GM19025 (cell line): Measurements from ENCODE around the gene TRPM3.

Experiments used
- ATAC-seq: cut with Tn5 transposase; IDR thresholded peaks from one replicate; pipeline ENCODE4 v1.9.1; 2021; ENCODE audit warnings: mild to moderate bottlenecking, low read depth, moderate library complexity; ENCODE audit not compliant: unreplicated experiment

Gene TRPM3

DNA sequence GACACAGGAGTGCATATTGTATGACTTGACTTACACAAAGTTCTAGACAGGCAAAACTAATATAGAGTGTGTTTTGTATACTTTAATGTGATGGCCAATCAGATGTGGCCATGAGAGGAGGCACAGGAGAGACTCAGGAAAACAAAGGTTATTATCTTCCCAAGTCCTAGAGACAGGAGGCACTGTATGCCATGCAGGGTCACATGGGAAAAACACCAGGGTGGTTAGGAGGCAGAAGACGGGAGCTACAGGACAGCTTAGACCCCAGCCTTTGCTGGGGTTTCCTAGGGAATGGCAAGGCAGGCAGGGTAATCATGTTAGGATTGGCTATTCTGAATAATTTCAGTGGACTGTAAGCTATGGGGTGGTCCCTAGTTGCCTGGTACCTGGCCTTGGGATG, 16.2 kb downstream of the TRPM3 start:
- no peak for ATAC-seq

DNA sequence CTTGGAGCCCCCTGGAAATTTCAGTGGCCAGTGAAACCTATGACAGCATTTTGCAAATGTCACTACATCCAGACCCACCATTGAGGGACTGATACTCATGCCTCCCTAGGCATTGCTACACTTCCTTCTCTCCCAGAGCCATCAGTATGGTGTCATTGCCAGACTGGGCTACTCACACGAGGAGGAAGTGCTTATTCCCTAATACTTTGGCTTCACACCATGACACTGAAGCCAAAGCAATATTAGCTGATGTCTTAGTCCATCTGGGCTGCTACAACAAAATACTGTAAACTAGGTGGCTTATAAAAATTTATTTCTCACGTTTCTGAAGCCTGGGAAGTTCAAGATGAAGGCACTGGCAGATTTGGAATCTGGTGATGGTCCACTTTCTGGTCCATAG, 22.6 kb downstream of the TRPM3 start:
- no peak for ATAC-seq

DNA sequence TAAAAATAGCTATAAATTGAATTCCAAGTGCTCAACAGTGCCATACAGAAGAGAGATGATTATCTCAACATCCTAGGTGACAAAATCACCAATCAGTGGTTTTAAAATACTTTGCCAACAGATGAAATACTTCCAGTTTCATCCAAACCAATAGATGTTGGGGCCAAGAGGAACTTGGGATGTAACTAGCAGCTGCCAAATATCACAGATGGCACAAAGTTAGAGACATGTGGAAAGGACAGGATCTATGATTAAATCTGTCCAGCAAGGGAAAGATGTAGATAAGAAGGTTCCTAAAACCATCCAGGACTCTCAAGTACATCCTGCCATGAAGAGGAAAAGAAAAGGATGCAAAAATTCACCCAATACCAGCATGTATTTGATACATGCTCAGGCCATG, 23.8 kb downstream of the TRPM3 start:
- no peak for ATAC-seq

DNA sequence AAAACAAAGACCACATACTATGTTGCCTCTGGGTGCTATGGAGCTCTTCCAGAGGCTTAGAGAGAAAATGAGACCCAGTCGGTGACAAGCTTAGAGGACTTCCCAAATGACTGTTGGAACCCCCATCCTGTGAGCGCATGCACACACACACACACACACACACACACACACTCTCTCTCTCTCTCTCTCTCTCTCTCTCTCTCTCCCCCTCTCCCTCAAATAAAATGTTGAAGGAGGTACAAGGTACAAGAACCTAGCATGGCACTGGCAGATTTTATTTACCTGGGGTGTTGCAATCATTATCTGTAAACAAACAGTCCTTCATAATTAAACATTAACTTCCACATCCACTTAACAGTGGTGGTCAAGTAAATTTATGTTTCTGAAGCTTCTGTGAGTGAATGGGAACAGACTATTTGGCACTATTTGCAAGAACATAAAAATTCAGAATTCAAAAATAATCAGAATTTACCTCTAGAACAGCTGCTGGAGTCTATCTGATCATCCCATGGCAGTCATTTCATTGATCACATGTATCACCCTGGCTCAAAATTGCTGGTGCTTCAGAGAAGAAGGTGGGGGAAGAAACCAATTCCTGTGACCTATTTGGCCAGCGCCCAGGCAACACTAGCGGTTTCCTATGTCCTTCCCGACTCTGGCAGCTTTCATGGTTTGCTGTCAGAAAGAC, 24.9 kb downstream of the TRPM3 start:
- ATAC-seq, result no peak

DNA sequence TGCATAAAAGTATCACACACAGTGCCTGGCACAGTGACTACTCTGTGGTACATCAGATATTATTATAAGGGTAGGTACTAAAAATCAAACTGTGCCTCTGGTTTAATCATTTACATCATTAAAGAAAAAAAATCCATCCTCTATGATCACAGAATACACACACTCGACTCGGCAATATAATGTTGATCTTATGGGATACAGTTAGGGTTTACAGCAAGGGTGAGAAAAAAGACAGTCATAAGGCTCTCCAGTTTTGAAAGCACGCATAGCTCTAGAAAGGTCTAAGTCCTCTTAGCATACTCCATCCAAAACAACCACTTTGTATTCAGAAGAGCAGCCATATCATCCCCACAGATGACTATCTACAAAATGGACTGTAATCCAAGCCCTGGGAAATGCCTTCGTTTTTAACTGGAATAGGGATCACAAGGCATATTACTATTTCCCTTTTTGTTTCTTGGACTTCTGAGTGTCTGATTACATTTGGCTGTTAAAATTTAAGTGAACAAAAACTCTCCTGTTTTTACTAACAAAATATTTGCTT, 26.6 kb downstream of the TRPM3 start:
- no peak for ATAC-seq

DNA sequence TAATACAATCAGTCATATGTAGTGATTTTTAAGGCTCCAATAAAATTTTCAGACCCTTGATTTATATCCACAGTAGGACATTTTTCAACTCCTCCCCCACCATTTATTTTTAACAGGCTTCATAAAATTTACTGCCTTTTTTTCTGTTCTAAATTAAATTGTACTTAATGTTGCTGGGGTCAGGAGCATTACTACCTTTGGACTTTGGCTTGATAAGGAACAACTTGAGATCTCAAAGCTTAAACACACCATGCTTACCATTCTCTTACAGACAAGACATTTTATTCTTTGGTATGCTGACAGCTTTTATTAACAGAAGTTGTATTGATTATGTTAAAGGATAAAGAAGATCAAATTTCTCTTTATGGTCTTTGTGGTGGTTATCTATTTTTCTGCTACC, 30.5 kb downstream of the TRPM3 start:
- no peak for ATAC-seq

DNA sequence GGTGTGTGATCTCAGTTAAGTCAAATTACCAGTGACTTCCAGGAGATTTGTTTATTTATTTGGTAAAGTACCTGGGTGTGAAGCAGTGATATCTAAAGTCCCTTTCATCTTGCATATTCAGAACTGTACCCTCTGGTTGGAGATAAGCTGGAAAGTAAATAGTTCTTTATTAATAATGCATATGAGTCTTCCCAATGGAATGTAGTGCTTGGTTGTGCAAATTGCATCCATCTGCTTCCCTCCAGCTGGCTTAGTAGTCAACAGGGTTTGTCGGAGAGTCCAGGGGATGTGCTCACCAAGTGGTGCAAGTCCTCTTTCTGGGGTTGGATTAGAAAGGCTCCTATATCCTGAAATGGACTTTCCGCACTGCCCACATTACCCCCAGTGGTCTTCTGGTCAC, 42.0 kb downstream of the TRPM3 start:
- no peak for ATAC-seq

DNA sequence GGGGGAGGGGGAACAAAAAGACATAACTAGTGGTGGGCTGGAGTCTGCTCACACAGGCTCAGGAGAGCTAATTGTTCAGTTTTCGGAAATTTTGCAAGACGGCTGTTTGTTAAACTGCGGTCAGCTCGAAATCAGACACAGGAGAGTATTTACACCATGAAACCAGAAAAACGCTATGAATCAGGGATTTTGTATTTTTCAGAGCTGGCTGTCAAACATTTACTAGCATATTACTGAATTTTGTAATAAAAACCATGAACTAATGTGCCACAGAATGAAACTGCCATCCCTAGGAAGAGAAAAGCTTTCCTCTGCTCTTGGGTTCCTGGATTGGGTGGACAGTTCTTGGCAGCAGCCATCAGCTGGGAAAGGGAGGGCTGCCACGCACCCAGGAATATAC, 45.3 kb downstream of the TRPM3 start:
- no peak for ATAC-seq

DNA sequence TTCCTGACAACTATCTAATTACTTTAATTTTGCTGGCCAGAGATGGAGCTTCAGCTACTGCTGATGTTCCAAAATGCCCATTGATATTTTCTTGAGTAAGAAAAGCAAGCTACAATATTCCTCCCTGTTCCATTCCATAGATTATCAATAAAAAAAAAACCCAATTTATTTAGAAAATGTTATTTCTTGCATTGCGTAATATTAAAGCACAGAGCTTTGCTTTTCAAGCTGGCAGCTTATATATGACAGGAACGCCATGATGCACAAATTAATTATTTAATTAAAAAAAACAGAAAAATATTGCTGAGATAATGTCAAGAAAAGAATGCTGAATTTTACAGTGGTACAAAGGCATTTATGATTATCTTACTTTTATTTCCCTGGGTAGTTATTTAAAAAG, 47.9 kb downstream of the TRPM3 start:
- ATAC-seq, result no peak

DNA sequence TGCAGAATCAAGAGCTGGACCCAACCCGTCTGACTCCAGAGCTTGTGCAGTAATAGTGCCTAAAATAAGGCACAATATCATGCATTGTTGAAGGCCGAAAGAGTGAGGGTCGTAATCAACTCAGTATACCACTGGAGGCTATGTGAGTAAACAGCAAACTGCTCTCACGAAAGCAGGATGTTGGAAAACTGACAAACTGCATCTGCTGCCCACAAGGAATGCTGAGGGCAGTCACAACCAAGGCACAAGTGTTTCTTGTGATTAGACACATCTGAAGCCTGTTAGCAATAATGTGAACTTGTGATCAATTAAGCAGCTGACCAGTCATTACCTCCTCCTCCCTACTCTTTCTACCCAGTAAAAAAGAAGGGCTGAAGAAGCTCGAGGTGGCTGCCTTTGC, 48.8 kb downstream of the TRPM3 start:
- no peak for ATAC-seq

DNA sequence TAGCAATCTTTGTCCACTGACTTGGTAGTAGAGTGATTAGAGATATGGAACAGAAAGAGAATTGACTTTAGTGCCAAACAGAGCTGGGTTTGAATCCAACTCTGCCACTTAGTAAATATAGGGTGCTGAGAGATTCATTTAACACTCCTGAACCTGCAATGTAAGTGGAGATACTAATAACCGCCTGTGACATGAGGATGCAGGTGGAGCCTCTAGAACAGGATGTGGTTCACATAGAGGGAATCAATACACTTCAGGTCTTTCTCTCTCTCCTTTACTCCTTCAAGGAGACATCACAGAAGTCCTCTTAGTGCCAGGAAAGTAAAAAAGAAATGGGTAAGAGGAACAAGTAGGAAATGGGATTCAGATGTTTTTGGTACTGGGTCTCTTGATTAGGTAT, 49.8 kb downstream of the TRPM3 start:
- no peak for ATAC-seq

DNA sequence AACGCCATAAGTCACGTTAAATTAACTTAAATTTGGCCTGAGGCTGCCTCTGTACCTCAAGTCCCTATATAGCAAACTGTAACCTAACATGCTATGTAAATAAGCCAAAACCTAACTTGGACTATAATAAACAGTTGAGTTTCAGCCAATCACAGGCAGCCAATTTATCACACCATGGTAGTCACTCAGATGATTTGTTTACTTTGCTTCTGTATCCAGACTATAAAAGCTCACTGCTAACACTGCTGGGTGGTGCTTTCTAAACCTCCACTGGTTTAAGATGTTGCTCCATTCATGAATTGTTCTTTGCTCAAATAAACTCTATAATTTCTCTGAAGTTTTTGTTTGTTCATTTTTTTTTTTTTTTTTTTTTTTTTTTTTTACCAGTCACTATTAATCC, 62.8 kb downstream of the TRPM3 start:
- ATAC-seq, result no peak

DNA sequence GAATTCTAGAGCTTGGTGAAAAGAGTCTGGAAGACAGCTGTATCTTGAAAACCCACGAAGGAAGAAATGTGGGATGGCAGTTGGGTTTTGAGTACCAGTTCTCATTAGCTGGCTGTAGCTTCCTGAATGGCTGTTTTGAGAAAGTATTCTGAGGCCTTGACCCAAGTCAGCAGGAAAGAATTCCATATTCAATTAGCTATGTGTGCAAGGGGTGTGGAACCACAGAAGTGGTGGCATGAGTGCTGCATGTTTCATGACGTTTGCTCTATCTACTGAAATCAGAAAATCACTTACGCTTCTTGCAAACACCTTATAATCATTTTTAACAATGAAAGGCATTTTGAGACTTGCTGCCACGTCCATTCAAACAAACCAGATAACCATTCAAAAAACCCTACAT, 69.1 kb downstream of the TRPM3 start:
- ATAC-seq, result no peak

DNA sequence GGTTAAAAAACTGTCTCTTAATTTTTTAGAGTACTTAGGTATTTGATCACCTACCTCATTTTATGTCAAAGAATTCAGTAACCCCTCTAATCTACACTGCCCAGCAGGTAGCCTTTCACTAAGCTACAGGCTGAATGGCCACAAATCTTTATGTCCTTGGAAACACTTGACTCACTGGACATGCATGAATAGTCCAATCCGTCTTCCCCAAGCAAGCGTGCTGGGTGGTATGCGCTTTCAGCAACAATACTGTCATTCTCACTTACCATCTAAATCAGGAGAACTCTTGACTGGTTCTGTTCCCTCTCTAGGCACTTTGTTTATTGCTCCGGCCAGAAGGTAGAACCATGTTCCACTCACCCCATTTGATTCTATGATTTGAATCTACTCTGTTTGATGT, 73.1 kb downstream of the TRPM3 start:
- ATAC-seq, result no peak

DNA sequence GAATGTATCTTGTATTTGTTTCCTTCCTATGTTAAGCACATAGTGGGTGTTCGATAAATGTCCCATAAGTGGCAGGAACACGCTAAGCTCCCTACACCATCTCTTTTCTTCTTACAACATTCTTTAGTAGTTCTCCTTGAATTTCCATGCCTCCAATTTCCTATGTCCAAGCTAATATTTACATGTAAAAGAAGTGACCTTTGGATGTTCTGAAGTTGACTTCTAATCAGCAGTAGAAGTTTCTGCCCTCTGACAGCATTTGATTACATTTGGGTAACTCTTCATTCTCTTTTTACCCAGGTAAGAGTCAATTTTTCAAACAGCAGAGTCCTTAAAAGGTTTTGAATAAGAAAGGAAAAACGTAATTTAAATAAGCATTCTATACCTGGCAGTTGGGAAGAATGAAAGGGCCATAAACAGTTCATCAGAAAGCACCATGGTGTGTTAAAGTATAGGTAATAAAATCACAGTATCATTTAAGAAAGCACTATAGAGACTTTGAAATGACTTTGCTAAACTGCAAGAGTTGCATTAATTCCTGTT, 78.9 kb downstream of the TRPM3 start:
- no peak for ATAC-seq

DNA sequence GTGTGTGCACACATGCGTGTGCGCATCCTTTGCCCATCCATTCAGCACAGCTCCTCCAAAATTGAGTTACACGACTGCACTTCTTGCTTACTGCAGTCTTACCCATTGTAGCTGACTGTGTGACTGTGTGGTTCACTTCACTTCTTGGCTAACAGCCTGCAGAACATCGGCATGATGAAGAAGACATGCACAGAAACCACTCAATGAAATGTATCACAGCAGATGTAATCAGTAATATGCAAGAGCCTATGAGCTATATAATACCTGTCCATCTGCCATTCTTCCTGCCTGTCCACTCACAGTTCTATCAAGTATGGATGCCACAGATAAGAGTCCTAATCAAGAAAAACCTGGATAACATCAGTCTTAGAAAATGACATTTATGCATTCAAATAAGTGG, 83.9 kb downstream of the TRPM3 start:
- ATAC-seq, result no peak

DNA sequence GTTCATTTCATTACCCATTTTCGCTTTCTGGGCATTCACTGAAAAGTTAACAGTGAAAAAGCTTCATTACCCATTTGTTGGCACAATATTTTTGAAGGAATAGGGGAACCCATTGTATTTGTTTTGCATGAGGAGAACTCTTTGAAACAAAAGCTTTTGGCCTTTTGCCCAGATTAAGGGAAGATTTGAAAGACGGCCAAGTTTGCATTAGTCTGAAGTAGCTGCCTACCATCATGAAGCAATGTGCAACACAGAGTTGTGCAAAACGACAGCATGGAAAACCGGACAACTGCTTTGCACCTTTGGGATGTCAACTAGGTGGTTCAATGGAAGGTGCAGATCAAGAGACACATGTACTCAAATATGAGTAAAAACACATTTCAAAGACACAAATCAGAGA, 84.9 kb downstream of the TRPM3 start:
- no peak for ATAC-seq

DNA sequence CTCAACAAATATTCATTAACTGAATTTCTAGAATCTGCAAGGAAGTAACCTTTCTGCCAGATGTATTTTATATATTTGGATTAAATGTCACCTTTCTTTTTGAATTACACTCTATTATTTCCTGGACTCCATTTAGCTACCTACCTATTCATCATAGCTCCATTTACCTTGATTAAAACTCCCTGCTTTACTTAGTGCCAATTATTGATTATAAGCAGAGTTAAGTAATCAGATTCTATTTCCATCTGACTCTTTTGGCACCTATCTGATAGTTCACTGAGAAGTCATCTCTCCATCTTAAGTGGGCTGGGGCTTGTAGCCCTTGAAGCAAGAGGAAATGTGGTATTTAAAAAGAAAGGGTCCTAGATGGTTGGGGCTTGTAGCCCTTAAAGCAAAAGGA, 88.6 kb downstream of the TRPM3 start:
- ATAC-seq, result no peak

DNA sequence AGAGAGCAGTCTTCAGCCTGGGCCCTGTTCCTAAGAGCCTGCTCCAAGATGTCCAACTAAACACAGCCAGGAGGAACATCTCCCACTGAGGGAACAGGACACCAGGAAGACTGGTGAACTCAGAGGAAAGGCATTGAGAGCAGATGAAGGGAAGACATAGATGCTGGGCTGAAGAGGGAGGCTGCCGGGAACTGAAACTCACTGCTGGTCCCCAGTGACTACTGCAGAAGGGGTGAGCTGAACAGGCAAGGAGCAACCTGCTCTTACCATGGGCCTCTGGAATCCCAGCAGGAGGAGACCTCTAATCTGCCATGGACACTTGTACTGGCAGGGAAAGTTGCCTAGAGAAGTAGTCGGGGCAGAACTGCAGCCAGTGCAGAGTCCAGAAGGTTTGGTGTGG, 95.7 kb downstream of the TRPM3 start:
- no peak for ATAC-seq

DNA sequence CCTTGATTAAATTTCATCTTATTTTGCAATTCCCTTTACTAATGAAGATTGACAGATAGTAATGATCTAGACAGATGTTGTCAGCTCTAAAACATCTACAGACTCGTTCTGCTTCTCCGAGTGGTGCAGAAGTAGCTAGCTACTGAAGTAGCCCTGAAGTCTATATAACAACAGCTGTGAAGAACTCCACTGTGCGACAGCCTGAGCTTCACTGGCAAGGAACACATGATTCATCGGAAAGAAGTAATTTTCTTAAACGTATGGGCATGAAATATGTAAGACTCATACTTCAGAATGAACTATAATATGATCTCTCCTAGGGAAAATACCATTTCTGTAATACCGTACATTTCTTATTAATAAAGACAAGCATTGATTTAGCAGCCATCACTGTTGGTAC, 96.2 kb downstream of the TRPM3 start:
- ATAC-seq, result no peak

DNA sequence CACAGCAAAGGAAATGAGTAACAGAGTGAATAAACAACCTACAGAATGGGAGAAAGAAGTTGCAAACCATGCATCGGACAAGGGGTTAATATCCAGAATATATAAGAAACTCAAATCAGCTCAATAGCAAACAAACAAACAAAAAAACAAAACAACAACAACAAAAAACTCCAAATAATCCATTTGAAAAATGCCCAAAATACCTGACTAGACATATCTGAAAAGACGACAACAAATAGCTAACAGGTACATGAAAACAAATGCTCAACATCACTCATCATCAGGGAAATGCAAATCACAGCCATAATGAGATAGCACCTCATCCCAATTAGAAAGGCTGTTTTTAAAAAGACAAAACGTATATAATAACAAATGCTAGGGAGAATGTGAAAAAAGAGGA, 111.2 kb downstream of the TRPM3 start:
- no peak for ATAC-seq

DNA sequence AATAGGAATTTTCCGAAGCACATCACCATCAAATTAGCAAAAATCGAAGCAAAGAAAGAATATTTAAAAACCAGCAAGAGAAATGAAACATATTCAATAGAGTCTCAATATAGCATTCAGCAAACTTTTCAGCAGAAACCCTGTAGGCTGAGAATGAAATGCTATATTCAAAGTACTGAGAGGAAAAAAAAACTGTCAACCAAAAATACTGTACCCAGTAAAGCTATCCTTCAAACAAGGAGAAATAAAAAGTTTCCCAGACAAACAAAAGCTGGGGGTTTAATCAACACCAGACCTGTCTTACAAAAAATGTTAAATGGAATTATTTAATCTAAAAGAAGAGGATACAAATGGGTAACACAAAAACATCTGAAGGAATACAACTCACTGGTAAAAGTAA, 116.0 kb downstream of the TRPM3 start:
- ATAC-seq, result no peak

DNA sequence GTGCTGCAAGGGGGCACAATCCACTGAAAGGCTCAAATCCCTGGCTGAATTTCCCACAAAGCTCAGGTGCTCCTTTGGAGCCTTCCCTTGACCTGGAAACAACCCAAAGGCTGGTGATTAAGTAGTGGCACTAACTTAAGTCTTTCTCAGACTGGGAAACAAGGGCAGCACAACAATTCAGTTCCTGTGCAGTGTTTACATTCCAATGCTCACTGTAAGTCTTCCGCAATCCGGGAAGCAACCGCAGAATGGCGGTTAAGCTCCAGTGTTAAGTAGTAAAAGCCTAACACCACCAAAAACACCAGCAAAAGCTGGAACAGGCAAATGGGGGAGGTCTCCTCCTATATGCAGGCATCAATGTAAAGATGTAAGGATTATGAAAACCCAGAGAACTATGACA, 117.2 kb downstream of the TRPM3 start:
- ATAC-seq, result no peak
